Measurements from ENCODE around the gene DDRGK1.

Gene DDRGK1

DNA sequence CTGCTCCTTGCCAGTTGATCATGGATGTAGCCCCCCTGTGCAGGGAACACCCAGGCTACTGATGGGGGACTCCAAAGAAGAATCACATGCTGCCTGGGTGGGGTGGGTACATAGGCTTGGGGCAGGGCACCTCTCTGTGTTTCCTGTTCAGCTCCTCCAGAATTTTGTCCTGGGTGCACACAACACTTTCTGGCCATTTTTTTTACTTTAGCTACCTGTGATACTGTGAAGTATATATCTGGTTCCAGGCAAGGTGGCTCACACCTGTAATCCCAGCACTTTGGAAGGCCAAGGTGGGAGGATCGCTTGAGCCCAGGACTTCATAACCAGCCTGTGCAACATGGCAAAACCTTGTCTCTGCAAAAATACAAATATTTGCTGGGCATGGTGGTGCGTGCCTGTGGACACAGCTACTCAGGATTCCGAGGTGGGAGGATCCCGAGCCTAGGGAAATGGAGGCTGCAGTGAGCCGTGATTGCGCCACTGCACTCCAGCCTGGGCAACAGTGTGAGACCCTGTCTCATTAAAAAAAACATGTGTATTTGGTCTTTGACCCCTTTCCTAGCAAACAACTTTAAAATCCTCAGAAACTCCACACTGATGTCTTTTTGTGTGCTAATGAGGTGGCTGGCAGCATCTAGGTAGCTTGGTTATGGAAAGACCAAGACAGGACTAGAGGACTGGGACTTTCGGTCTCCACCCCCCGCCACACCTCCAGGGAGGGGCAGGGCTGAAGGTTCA is 20.4 kb upstream of the DDRGK1 start:
- TF ChIP-seq, protein P1, sequence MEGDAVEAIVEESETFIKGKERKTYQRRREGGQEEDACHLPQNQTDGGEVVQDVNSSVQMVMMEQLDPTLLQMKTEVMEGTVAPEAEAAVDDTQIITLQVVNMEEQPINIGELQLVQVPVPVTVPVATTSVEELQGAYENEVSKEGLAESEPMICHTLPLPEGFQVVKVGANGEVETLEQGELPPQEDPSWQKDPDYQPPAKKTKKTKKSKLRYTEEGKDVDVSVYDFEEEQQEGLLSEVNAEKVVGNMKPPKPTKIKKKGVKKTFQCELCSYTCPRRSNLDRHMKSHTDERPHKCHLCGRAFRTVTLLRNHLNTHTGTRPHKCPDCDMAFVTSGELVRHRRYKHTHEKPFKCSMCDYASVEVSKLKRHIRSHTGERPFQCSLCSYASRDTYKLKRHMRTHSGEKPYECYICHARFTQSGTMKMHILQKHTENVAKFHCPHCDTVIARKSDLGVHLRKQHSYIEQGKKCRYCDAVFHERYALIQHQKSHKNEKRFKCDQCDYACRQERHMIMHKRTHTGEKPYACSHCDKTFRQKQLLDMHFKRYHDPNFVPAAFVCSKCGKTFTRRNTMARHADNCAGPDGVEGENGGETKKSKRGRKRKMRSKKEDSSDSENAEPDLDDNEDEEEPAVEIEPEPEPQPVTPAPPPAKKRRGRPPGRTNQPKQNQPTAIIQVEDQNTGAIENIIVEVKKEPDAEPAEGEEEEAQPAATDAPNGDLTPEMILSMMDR (IDR thresholded peaks at IDR 0.05; ENCODE audit: low read depth, low read length), result no peak
- Histone ChIP-seq H2AFZ (ENCODE audit: low read depth, low read length) (no peak overlapping the region), H3K36me3 (replicated peaks; ENCODE audit: low read depth, low read length) (peaks cover 28% of the 10 kb centered on the region), H3K9me3 (ENCODE audit: insufficient read depth, low read length) (no peaks in the 10 kb centered on the region), H3K4me1 (ENCODE audit: low read length) (no peaks in the 10 kb centered on the region), H3K27ac (ENCODE audit: low read length) (no peak overlapping the region), H3K4me3 (ENCODE audit: low read length) (no peak overlapping the region), H4K20me1 (ENCODE audit: insufficient read depth, low read length) (peaks cover 5% of the 10 kb centered on the region; the same call in 1 of the 2 replicates), H3K9ac (ENCODE audit: low read length) (no peak overlapping the region), H3K4me2 (ENCODE audit: low read length) (no peak overlapping the region), H3K79me2 (ENCODE audit: low read length) (no peaks in the 10 kb centered on the region), H3K27me3 (ENCODE audit: low read depth, low read length) (no peaks in the 10 kb centered on the region)

DNA sequence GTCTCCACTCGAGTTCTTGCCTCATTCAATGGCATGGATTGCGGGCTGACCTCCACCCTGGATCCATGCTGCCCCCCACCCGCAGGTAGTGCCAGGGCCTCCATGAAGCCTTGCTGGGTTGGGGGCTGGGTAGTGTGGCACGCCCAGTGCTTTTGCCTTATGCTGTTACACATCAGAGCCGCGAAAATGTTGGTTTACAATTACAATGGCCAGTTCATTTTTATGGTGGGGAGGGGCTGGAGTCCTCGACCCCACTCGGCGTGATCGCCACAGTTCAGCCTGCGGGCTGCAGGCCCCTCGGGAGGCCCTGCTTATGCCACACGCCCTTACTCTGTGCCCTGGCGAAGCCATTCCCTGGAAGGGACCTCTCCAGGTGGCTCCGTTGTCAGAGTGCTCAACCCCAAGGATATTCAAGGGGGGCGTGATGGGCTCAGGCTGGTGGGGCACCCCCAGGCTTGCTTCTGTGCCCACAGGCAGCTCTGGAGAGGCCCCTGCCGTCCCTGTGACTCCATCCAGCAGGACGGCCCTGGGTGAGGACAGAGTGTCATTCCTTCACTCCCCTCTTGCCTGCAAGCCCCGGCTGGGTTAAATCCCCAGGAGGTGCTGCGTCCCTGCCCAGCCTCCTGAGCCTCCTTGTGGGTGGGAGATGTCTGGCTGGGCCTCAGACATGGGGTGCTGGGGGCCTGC is 19.7 kb upstream of the DDRGK1 start:
- Histone ChIP-seq H3K36me3 (replicated peaks; ENCODE audit: low read depth, low read length) (peaks cover 28% of the 10 kb centered on the region), H2AFZ (ENCODE audit: low read depth, low read length) (no peak overlapping the region), H3K27ac (ENCODE audit: low read length) (no peak overlapping the region), H3K27me3 (ENCODE audit: low read depth, low read length) (no peaks in the 10 kb centered on the region), H3K4me1 (ENCODE audit: low read length) (no peaks in the 10 kb centered on the region), H3K4me3 (ENCODE audit: low read length) (no peak overlapping the region), H3K9ac (ENCODE audit: low read length) (no peak overlapping the region), H3K9me3 (ENCODE audit: insufficient read depth, low read length) (no peaks in the 10 kb centered on the region), H3K4me2 (ENCODE audit: low read length) (no peak overlapping the region), H4K20me1 (ENCODE audit: insufficient read depth, low read length) (peaks cover 5% of the 10 kb centered on the region; the same call in 1 of the 2 replicates), H3K79me2 (ENCODE audit: low read length) (no peaks in the 10 kb centered on the region)
- TF ChIP-seq, protein P1 (IDR thresholded peaks at IDR 0.05; ENCODE audit: low read depth, low read length), result no peak
- TF ChIP-seq EZH2phosphoT487 (IDR thresholded peaks at IDR 0.05; ENCODE audit: low read depth), result no peak

DNA sequence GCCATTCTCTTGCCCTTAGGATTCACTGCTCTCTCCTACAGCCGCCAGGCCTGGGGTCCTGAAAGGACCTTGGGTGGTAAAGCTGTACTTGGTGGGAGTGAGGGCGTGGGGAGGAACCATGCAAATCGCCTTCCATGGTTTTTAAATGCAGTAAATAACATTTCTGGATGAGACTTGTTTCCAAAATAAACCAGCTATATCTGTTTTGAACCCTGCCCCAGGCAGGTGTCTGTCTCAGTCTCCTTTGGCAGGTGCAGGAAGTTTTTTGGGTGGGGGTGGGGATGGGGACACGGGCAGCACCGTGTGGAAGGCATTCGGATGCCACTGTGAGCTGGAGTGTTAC is 19.1 kb upstream of the DDRGK1 start:
- no peak overlapping the region for H3K9ac ChIP-seq (ENCODE audit: low read length)

More for the DNA sequence above, 19.1 kb upstream of the DDRGK1 start:
- Histone ChIP-seq H3K4me2 (ENCODE audit: low read length) (no peak overlapping the region), H3K4me3 (ENCODE audit: low read length) (no peak overlapping the region), H2AFZ (ENCODE audit: low read depth, low read length) (no peak overlapping the region), H3K27ac (ENCODE audit: low read length) (no peak overlapping the region), H3K27me3 (ENCODE audit: low read depth, low read length) (no peaks in the 10 kb centered on the region), H3K4me1 (ENCODE audit: low read length) (no peaks in the 10 kb centered on the region), H3K79me2 (ENCODE audit: low read length) (no peaks in the 10 kb centered on the region), H4K20me1 (ENCODE audit: insufficient read depth, low read length) (peaks cover 5% of the 10 kb centered on the region; the same call in 1 of the 2 replicates), H3K9me3 (ENCODE audit: insufficient read depth, low read length) (no peaks in the 10 kb centered on the region), H3K36me3 (replicated peaks; ENCODE audit: low read depth, low read length) (peaks cover 28% of the 10 kb centered on the region)
- TF ChIP-seq, protein P1 (IDR thresholded peaks at IDR 0.05; ENCODE audit: low read depth, low read length), result no peak
- no peak for TF ChIP-seq EZH2phosphoT487 (IDR thresholded peaks at IDR 0.05; ENCODE audit: low read depth)
